Gastroesophageal sphincter (tissue), 4 donors: ENCODE results near the gene E2F4. TPM values are rescaled to one million over a fixed set of nuclear protein-coding genes. Genes with fewer than 3 reads are reported as not detected.

Source experiments
- ATAC-seq: fragments of 150-250 bp; one replicate; pipeline ENCODE4 v1.9.1; 2016; ENCODE audit warnings: mild to moderate bottlenecking, moderate library complexity
- H3K27ac ChIP-seq, 4 donors: fragments of 200-600 bp; sonication (generic) in 3 of 4; 1 replicate in 3 of 4; 2 replicates in 1 of 4; pipeline ENCODE4 v1.5.1; 2016 to 2019
- H3K27me3 ChIP-seq: fragments of 200-600 bp; sonication (generic); one replicate; pipeline ENCODE4 v1.5.1; 2019
- H3K36me3 ChIP-seq, 2 donors: fragments of 200-600 bp; sonication (generic); one replicate each; pipeline ENCODE4 v1.5.1; 2019; ENCODE audit warnings: control low read depth in 1 of 2
- H3K4me1 ChIP-seq, 3 donors: fragments of 200-600 bp; sonication (generic); 1 replicate in 2 of 3; 2 replicates in 1 of 3; pipeline ENCODE4 v1.5.1; 2016 to 2019; ENCODE audit warnings: control low read depth in 2 of 3
- H3K4me3 ChIP-seq, 2 donors: fragments of 200-600 bp; sonication (generic); one replicate each; pipeline ENCODE4 v1.5.1; 2019; ENCODE audit warnings: mild to moderate bottlenecking in 1 of 2, moderate library complexity in 1 of 2
- H3K9me3 ChIP-seq, 3 donors: fragments of 200-600 bp; sonication (generic); one replicate each; pipeline ENCODE4 v1.5.1; 2017 to 2019; ENCODE audit warnings: control low read depth in 2 of 3
- EP300 ChIP-seq: sonication (generic); formaldehyde crosslinking; IDR thresholded peaks from one replicate; pipeline ENCODE4 v1.6.1; 2017; ENCODE audit warnings: antibody characterized with exemption, mild to moderate bottlenecking
- POLR2A ChIP-seq, 2 donors: fragments of 450-650 bp; IDR thresholded peaks; one replicate each; pipeline ENCODE4 v1.6.1; 2017; ENCODE audit warnings: antibody characterized with exemption in 2 of 2, mild to moderate bottlenecking in 2 of 2, moderate library complexity in 1 of 2
- POLR2AphosphoS5 ChIP-seq: sonication (generic); formaldehyde crosslinking; IDR thresholded peaks from one replicate; pipeline ENCODE4 v1.6.1; 2017; ENCODE audit warnings: antibody characterized with exemption
- WGBS, 2 donors: methylation state at CpG; one replicate each; pipeline ENCODE4 v1.1.5; 2018; ENCODE audit warnings: low coverage in 1 of 2; 5-methylcytosine and 5-hydroxymethylcytosine counted together
- total RNA-seq, 4 donors: library from RNA; depleted of rRNA; stranded (reverse); fragments of >200 nt; gene quantifications; one replicate each; pipeline ENCODE4 v1.1.0, GENCODE V29; 2016
- TF ChIP-seq, protein P1 (sequence below), 4 experiments: fragments of 200-600 bp in 2 of 4; fragments of 450-650 bp in 2 of 4; sonication (generic) in 1 of 4; IDR thresholded peaks; one replicate each; pipeline ENCODE4 v1.5.1; 2017 to 2019; ENCODE audit warnings: antibody characterized with exemption in 4 of 4, mild to moderate bottlenecking in 2 of 4, moderate library complexity in 2 of 4

E2F4 gene
- total RNA-seq, 4 donors from 2014 or later: 55.0 to 89.8 (median 76.2) TPM

DNA sequence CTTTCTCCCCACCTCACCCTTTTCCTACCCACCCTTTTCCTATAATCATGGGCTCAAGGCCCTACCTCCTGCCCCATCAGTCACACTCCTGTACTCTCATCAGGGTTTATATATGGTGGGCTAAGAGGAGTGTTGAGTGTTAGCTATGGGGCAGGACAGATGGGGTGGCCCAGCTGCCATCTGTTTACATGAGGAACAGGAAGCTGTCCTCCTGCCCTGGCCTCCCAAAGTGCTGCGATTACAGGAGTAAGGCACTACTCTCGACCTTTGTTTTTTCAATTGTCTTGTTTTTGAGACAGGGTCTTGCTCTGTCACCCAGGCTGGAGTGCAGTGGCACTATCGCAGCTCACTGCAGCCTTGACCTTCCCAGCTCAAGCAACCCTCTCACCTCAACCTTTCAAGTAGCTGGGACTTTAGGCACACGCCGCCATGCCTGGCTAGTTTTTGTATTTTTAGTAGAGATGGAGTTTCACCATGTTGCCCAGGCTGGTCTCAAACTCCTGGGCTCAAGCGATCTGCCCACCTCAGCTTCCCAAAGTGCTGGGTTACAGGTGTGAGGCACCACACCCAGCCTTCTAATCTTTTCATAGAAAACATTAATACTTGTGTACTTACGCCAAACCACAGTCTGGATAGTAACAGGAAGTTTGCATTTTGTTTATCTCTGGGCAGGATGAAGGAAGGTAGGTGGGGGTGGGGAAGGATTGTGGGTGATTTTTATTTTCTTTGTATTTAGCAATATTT lies 33.9 kb upstream of the E2F4 start:
- H3K27me3 ChIP-seq: peaks cover 11% of the 10 kb centered on the region
- H3K4me1 ChIP-seq: peaks cover 0 to 64% (median 28%) of the 10 kb centered on the region in 3 donors
- H3K9me3 ChIP-seq: no peaks in the 10 kb centered on the region
- 82 to 86% methylated on average over 2 to 6 of the region's 7 CpGs for WGBS, 2 donors
- ATAC-seq: no peak
- TF ChIP-seq, protein P1, sequence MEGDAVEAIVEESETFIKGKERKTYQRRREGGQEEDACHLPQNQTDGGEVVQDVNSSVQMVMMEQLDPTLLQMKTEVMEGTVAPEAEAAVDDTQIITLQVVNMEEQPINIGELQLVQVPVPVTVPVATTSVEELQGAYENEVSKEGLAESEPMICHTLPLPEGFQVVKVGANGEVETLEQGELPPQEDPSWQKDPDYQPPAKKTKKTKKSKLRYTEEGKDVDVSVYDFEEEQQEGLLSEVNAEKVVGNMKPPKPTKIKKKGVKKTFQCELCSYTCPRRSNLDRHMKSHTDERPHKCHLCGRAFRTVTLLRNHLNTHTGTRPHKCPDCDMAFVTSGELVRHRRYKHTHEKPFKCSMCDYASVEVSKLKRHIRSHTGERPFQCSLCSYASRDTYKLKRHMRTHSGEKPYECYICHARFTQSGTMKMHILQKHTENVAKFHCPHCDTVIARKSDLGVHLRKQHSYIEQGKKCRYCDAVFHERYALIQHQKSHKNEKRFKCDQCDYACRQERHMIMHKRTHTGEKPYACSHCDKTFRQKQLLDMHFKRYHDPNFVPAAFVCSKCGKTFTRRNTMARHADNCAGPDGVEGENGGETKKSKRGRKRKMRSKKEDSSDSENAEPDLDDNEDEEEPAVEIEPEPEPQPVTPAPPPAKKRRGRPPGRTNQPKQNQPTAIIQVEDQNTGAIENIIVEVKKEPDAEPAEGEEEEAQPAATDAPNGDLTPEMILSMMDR (IDR thresholded peaks at IDR 0.05): no peak
- TF ChIP-seq EP300 (no peak), POLR2A (IDR thresholded peaks at IDR 0.05) (no peak), POLR2AphosphoS5 (no peak)
- H3K36me3 ChIP-seq: no peaks in the 10 kb centered on the region
- H3K27ac ChIP-seq: no peak overlapping the region
- H3K4me3 ChIP-seq: no peak overlapping the region

DNA sequence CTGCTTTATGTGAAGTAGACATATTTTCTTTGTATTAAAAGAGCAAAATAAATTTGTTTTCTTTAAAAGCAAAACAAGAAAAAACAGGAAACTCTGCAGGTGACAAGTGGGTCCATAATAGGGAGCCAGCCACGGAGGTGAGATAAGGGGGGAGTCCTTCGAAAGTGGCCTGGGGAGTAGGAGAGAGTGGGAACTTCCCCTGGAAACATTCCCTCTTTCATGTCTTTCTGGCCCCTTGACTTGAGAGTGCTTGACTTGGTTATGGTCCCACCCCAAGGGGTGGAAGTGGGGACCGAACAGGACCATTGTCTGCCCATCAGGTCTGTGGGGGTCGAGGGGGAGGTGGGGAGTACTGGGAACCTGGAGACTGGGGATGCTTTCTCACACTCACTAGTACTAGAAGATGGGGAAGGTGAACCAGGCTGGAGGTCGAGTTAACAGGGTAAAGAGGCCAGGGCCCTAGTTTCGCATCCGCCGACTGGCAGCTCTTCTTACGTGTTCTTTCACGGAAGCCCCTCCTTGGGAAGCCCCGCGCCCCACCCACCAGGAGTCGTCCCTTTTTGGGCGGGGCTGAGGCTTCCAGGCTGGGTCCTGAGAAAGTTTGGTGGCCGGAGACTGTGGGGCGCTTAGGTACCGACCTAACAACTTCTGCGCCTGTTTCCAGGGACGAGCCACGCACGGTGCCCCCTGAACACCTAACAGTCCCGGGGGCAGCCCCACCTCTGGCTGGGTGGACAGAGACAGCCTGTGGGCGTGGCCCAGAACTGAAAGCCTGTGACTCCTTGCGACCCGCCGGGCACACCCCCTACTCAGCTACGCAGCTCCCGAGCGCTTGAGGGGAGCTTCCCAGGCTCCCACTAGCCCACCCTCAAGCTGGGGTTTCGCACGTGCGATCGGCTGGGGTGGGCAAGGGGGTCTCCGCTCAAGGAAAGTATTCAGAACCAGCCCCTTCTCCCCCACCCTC lies 33.0 kb upstream of the E2F4 start:
- Histone ChIP-seq H3K4me3 (peak overlapping the region; percentile 83 to 95), H3K9me3 (no peaks in the 10 kb centered on the region), H3K4me1 (peaks cover 0 to 72% (median 35%) of the 10 kb centered on the region in 3 donors), H3K27ac (peak overlapping the region in 3 of 4 donors; percentile 86 to 97 (median 87)), H3K27me3 (peaks cover 19% of the 10 kb centered on the region), H3K36me3 (no peaks in the 10 kb centered on the region)
- no peak for ATAC-seq
- TF ChIP-seq POLR2AphosphoS5 (no peak), POLR2A (IDR thresholded peaks at IDR 0.05) (no peak), EP300 (no peak)
- TF ChIP-seq, protein P1 (IDR thresholded peaks at IDR 0.05): no peak
- WGBS, 2 donors: 14 to 30% methylated on average over 6 to 7 of the region's 34 CpGs

DNA sequence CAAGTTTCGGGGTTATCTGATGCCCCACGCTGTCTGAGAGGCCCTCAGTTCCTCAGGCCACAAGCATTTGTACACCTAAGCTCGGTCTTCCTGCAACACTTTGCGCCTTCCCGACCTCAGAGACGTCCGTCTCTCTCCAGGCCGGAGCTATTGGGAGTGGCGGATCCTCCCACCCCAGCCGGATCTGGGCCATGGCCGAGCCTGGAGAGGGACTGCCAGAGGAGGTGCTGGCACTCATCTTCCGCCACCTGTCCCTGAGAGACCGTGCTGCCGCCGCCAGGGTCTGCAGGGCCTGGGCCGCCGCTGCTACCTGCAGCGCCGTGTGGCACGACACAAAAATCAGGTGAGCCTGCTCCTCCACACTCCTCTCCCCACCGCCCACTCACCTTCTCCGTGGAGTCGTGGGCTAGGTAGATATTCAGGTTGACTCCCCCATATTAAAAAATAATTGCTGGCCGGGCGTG lies 30.3 kb upstream of the E2F4 start:
- TF ChIP-seq POLR2AphosphoS5: no peak
- TF ChIP-seq EP300: no peak
- TF ChIP-seq POLR2A (IDR thresholded peaks at IDR 0.05): no peak
- TF ChIP-seq, protein P1 (IDR thresholded peaks at IDR 0.05): no peak
- Histone ChIP-seq H3K27me3 (peaks cover 38% of the 10 kb centered on the region), H3K9me3 (no peaks in the 10 kb centered on the region), H3K36me3 (peaks cover 0 to 3% of the 10 kb centered on the region in 2 donors), H3K4me3 (peak overlapping the region in 1 of 2 donors; percentile 95), H3K27ac (peak overlapping the region in 3 of 4 donors; percentile 46 to 97 (median 86)), H3K4me1 (peaks cover 0 to 82% (median 37%) of the 10 kb centered on the region in 3 donors)
- 10 to 36% methylated on average over 4 to 9 of the region's 25 CpGs for WGBS, 2 donors
- no peak for ATAC-seq

DNA sequence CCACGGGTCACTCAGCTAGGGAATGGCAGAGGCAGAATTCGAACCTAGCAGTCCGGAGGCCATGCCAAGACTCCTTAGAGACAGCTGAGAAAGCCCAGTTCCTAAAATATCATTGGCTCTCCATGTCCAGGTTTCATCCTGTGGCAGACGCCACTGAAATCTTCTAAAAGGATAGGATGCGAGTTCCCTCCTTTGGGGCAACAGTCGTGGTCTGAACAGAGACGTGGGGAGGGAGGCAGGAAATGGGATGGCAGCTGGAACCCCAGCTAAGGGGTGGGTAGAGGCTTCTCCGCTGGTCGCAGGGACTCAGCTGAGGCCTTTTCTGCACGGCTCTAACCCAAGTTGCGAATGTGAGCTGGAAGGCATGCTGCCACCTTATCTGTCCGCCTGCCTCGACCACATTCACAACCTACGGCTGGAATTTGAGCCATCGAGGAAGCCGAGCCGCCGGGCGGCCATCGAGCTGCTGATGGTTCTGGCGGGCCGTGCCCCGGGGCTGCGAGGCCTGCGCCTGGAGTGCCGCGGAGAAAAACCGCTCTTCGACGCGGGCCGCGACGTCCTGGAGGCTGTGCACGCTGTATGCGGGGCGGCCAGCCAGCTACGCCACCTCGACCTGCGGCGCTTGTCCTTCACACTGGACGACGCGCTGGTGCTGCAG lies 29.3 kb upstream of the E2F4 start:
- WGBS, 2 donors: 30 to 39% methylated on average over 3 to 4 of the region's 44 CpGs
- ATAC-seq: no peak
- Histone ChIP-seq H3K9me3 (no peaks in the 10 kb centered on the region), H3K27ac (peak overlapping the region; percentile 78 to 97 (median 90)), H3K27me3 (peaks cover 38% of the 10 kb centered on the region), H3K36me3 (peaks cover 0 to 13% of the 10 kb centered on the region in 2 donors), H3K4me1 (peaks cover 0 to 92% (median 37%) of the 10 kb centered on the region in 3 donors), H3K4me3 (peak overlapping the region; percentile 21 to 58)
- no peak for TF ChIP-seq POLR2A (IDR thresholded peaks at IDR 0.05)
- TF ChIP-seq EP300: no peak
